Activated CD4-positive, alpha-beta T cell treated with anti-CD3 and anti-CD28 coated beads, Interleukin-2, Interleukin-6, amounts not matched to agents 100 ng/mL and 50 ng/mL, durations not matched to agents 16 hours and 8 hours (primary cell): ENCODE measurements around the gene PREPL.
"Not testable (repeated sequence)": the region's sequence is repeated elsewhere in the genome, so short reads cannot be mapped to it uniquely, and the experiment has no call there.

Experiments
- DNase-seq: peaks from one replicate; pipeline ENCODE4 v3.0.0-alpha.2; 2020

PREPL gene

GRCh38 chr2:44347526-44347925 lies 13.8 kb downstream of the PREPL start:
- no peak for DNase-seq

GRCh38 chr2:44342854-44343253 lies 18.4 kb downstream of the PREPL start:
- DNase-seq: peak; percentile 13

GRCh38 chr2:44335806-44336538 lies 25.3 kb downstream of the PREPL start:
- DNase-seq: no peak

GRCh38 chr2:44333994-44334393 lies 27.3 kb downstream of the PREPL start:
- DNase-seq: no peak

- DNase-seq: no peak
Observed at GRCh38 chr2:44330801-44331200, 30.5 kb downstream of the PREPL start.

- no peak for DNase-seq
Observed at GRCh38 chr2:44329343-44329742, 32.0 kb downstream of the PREPL start.

GRCh38 chr2:44328750-44329149 lies 32.5 kb downstream of the PREPL start:
- DNase-seq: no peak

GRCh38 chr2:44326548-44327264 lies 34.6 kb downstream of the PREPL start:
- DNase-seq: no peak

GRCh38 chr2:44325897-44326296 lies 35.4 kb downstream of the PREPL start:
- no peak for DNase-seq

GRCh38 chr2:44324971-44325426 lies 36.3 kb downstream of the PREPL start:
- DNase-seq: no peak

GRCh38 chr2:44321360-44321759 lies 39.9 kb downstream of the PREPL start:
- DNase-seq: no peak

GRCh38 chr2:44320832-44321231 lies 40.5 kb downstream of the PREPL start:
- DNase-seq: no peak

- no peak for DNase-seq
Observed at GRCh38 chr2:44315945-44316344, 45.3 kb downstream of the PREPL start.

GRCh38 chr2:44314362-44314761 lies 46.9 kb downstream of the PREPL start:
- DNase-seq: no peak

- DNase-seq: no peak
Observed at GRCh38 chr2:44310287-44310686, 51.0 kb downstream of the PREPL start.

GRCh38 chr2:44305882-44306281 lies 55.4 kb downstream of the PREPL start:
- DNase-seq: no peak

- DNase-seq: no peak
Observed at GRCh38 chr2:44304258-44304657, 57.0 kb downstream of the PREPL start.

GRCh38 chr2:44303766-44304165 lies 57.5 kb downstream of the PREPL start:
- DNase-seq: not testable (repeated sequence)

GRCh38 chr2:44301111-44301510 lies 60.2 kb downstream of the PREPL start:
- DNase-seq: no peak

- no peak for DNase-seq
Observed at GRCh38 chr2:44299635-44300034, 61.7 kb downstream of the PREPL start.

- DNase-seq: no peak
Observed at GRCh38 chr2:44297431-44297830, 63.9 kb downstream of the PREPL start.

- no peak for DNase-seq
Observed at GRCh38 chr2:44296653-44297052, 64.6 kb downstream of the PREPL start.

- DNase-seq: no peak
Observed at GRCh38 chr2:44295633-44296359, 65.5 kb downstream of the PREPL start.

GRCh38 chr2:44295113-44295512 lies 66.2 kb downstream of the PREPL start:
- no peak for DNase-seq
